ENCODE data around the gene SERPINB13.

- no peak for TF ChIP-seq EP300 (IDR thresholded peaks at IDR 0.05)
- TF ChIP-seq CTCF (IDR thresholded peaks at IDR 0.05), result no peak
- no peak for TF ChIP-seq POLR2AphosphoS5 (IDR thresholded peaks at IDR 0.05)
- TF ChIP-seq POLR2A (IDR thresholded peaks at IDR 0.05), result no peak
These were observed at the start of gene SERPINB13 for GRCh38 chr18:63586966-63587365.
